K562 (cell line): ENCODE measurements around the gene GNRHR. TPM values are rescaled to one million over a fixed set of nuclear protein-coding genes. Genes with fewer than 3 reads are reported as not detected.
A peak's percentile ranks its signal among the peaks of the same experiment; 100 is the strongest.

Experiments used
- E2F4 ChIP-seq: sonication (generic); formaldehyde crosslinking; IDR thresholded peaks from 2 replicates; pipeline ENCODE4 v1.8.0; 2022; ENCODE audit warnings: mild to moderate bottlenecking, low read depth, missing genetic modification reagents
- EZH2 ChIP-seq: IDR thresholded peaks from 2 replicates; pipeline ENCODE4 v1.6.1; 2012; ENCODE audit warnings: low read depth, mild to moderate bottlenecking, inconsistent platforms, low read length, borderline replicate concordance
- IRF2 ChIP-seq: sonication (generic); formaldehyde crosslinking; IDR thresholded peaks from 2 replicates; pipeline ENCODE4 v1.8.1; 2022; ENCODE audit warnings: mild to moderate bottlenecking, missing genetic modification reagents
- JUN ChIP-seq, 2 experiments: sonication (generic) in 1 of 2; formaldehyde crosslinking in 1 of 2; IDR thresholded peaks; 2 replicates each; pipeline versions ENCODE4 v1.6.1 to v1.8.0; 2012 to 2022; ENCODE audit warnings: borderline replicate concordance in 2 of 2, mild to moderate bottlenecking in 2 of 2, improper control_type of control experiment in 1 of 2, low read depth in 1 of 2, low read length in 1 of 2, missing genetic modification reagents in 1 of 2
- MYNN ChIP-seq, 2 experiments: sonication (generic); formaldehyde crosslinking in 1 of 2; IDR thresholded peaks; 2 replicates each; pipeline versions ENCODE4 v1.5.0 to v1.6.1; 2016 to 2020; ENCODE audit warnings: antibody characterized with exemption in 1 of 2, missing genetic modification reagents in 1 of 2
- OTX1 ChIP-seq: fragments of 450-650 bp; formaldehyde crosslinking; IDR thresholded peaks from 2 replicates; pipeline ENCODE4 v1.4.0; 2022; ENCODE audit warnings: mild to moderate bottlenecking
- RAD51 ChIP-seq: fragments of 450-650 bp; IDR thresholded peaks from 2 replicates; pipeline ENCODE4 v1.7.1; 2016; ENCODE audit warnings: low read depth, mild to moderate bottlenecking, borderline replicate concordance
- RBM34 ChIP-seq: fragments of 200-400 bp; formaldehyde crosslinking; IDR thresholded peaks from 2 replicates; pipeline ENCODE4 v1.6.1; 2018; ENCODE audit warnings: low read length, borderline replicate concordance; ENCODE audit not compliant: insufficient read depth
- RFX7 ChIP-seq: fragments of 250-450 bp; sonication (Bioruptor Pico); IDR thresholded peaks from 2 replicates; pipeline ENCODE4 v1.5.1; 2021; ENCODE audit warnings: mild to moderate bottlenecking
- SREBF2 ChIP-seq: sonication (generic); formaldehyde crosslinking; IDR thresholded peaks from 2 replicates; pipeline ENCODE4 v1.4.0; 2020; ENCODE audit warnings: mild to moderate bottlenecking, missing genetic modification reagents
- STAT5A ChIP-seq: IDR thresholded peaks from 2 replicates; pipeline ENCODE4 v1.6.1; 2012; ENCODE audit warnings: low read length, inconsistent platforms, borderline replicate concordance
- TGIF2 ChIP-seq: sonication (generic); formaldehyde crosslinking; IDR thresholded peaks from 2 replicates; pipeline ENCODE4 v1.8.1; 2022; ENCODE audit warnings: mild to moderate bottlenecking, missing genetic modification reagents, moderate library complexity
- ZNF124 ChIP-seq: sonication (generic); formaldehyde crosslinking; IDR thresholded peaks from 2 replicates; pipeline ENCODE4 v1.8.1; 2022; ENCODE audit warnings: missing genetic modification reagents
- ZNF347 ChIP-seq: fragments of 450-650 bp; formaldehyde crosslinking; IDR thresholded peaks from 2 replicates; pipeline ENCODE4 v1.4.0; 2020; ENCODE audit warnings: low read depth, mild to moderate bottlenecking, moderate library complexity
- ZNF354B ChIP-seq: fragments of 250-450 bp; sonication (Bioruptor Pico); IDR thresholded peaks from 2 replicates; pipeline ENCODE4 v1.4.0; 2020
- ZNF395 ChIP-seq: fragments of 200-800 bp; sonication (Bioruptor generic); IDR thresholded peaks from 2 replicates; pipeline ENCODE4 v1.6.1; 2017; ENCODE audit warnings: missing genetic modification characterization, missing compliant biosample characterization
- ZNF707 ChIP-seq: fragments of 250-450 bp; sonication (Bioruptor Pico); conservative IDR thresholded peaks from 2 replicates; pipeline ENCODE4 v1.8.0; 2022; ENCODE audit warnings: inconsistent platforms, mild to moderate bottlenecking, moderate library complexity
- ZNF766 ChIP-seq: fragments of 200-800 bp; sonication (Bioruptor generic); conservative IDR thresholded peaks from 2 replicates; pipeline ENCODE4 v1.6.1; 2016; ENCODE audit warnings: missing genetic modification characterization, missing compliant biosample characterization
- polyA plus RNA-seq, 8 experiments: library from polyadenylated mRNA; depleted of rRNA in 4 of 8; stranded (reverse) in 5 of 8; unstranded in 3 of 8; fragments of >200 nt; fragmentation: Nextera tagmentation in 2 of 8; fragmentation: Illumina TruSeq in 1 of 8; extraction: Ambion mirVana in 2 of 8; extraction: Trizol in 1 of 8; gene quantifications; 2 replicates each; pipeline versions ENCODE4 v1.2.1 to v1.2.3, GENCODE V29; 2011 to 2014; ENCODE audit warnings: inconsistent platforms in 1 of 8, missing spikeins in 1 of 8
- total RNA-seq, 7 experiments: library from RNA; depleted of rRNA in 6 of 7; stranded (reverse); fragments of >200 nt in 6 of 7; fragmentation: Illumina TruSeq in 2 of 7; extraction: Trizol in 2 of 7; gene quantifications; 2 replicates each; pipeline versions ENCODE4 v1.2.1 to v1.2.3, GENCODE V29; 2011 to 2021; ENCODE audit warnings: low replicate concordance in 1 of 7
- TF ChIP-seq, protein P1 (sequence below): sonication (generic); formaldehyde crosslinking; IDR thresholded peaks from 2 replicates; pipeline ENCODE4 v1.8.1; 2023; ENCODE audit warnings: mild to moderate bottlenecking, missing genetic modification reagents
- TF ChIP-seq, protein P2 (sequence below): fragments of 450-650 bp; IDR thresholded peaks from one replicate; pipeline ENCODE4 v1.6.1; 2018; ENCODE audit warnings: mild to moderate bottlenecking, moderate library complexity; ENCODE audit not compliant: partially characterized antibody
- TF ChIP-seq, protein P3 (sequence below): fragments of 450-650 bp; IDR thresholded peaks from 2 replicates; pipeline ENCODE4 v1.6.1; 2016; ENCODE audit warnings: antibody characterized with exemption

Gene GNRHR
- total and polyA plus RNA-seq, 9 of the 15 experiments (the other 6 are each of a cell fraction or from before 2014, with no cell fraction given) = 0.06 to 0.13 TPM; not detected in 7

DNA sequence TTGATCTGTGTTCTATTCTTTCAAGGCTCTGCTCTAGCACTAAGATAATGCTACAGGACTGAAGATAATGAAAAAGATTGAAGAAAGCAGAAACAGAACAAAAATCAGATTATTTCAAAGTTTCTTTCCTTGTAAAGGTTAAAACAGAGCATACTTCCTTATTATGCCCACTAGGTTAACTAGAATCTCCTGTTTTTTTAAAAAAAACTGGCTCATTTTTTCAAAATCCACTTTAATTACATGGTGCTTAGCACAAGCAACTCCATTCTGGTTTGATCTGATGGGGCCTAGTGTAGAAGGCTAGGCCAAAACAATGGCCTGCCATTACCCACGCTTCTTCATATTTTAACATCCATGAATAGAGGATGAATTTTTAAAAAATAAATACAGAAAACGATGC lies 52.0 kb downstream of the GNRHR start (continued):
- TF ChIP-seq E2F4 (CRISPR knock-in tag) (no peak), ZNF354B (no peak), STAT5A (no peak), RBM34 (no peak), TGIF2 (no peak), EZH2 (no peak), OTX1 (no peak), ZNF124 (CRISPR knock-in tag) (no peak), RFX7 (CRISPR knock-in tag) (0 out of 2 replicates have a peak, but pooled peaks have one; percentile 28), ZNF707 (CRISPR knock-in tag) (no peak), RAD51 (no peak), SREBF2 (CRISPR knock-in tag) (no peak), MYNN (IDR thresholded peaks at IDR 0.05) (no peak), MYNN (CRISPR knock-in tag; IDR thresholded peaks at IDR 0.05) (no peak), IRF2 (CRISPR knock-in tag) (no peak), ZNF347 (CRISPR knock-in tag) (no peak), JUN (IDR thresholded peaks at IDR 0.05; ENCODE audit: borderline replicate concordance, low read depth, low read length) (no peak), JUN (CRISPR knock-in tag; IDR thresholded peaks at IDR 0.05; ENCODE audit: borderline replicate concordance) (no peak), ZNF766 (CRISPR knock-in tag) (0 out of 2 replicates have a peak, but pooled peaks have one; percentile 53), ZNF395 (CRISPR knock-in tag) (peak; percentile 75; the same call in 1 of the 2 replicates)
- TF ChIP-seq, protein P1, sequence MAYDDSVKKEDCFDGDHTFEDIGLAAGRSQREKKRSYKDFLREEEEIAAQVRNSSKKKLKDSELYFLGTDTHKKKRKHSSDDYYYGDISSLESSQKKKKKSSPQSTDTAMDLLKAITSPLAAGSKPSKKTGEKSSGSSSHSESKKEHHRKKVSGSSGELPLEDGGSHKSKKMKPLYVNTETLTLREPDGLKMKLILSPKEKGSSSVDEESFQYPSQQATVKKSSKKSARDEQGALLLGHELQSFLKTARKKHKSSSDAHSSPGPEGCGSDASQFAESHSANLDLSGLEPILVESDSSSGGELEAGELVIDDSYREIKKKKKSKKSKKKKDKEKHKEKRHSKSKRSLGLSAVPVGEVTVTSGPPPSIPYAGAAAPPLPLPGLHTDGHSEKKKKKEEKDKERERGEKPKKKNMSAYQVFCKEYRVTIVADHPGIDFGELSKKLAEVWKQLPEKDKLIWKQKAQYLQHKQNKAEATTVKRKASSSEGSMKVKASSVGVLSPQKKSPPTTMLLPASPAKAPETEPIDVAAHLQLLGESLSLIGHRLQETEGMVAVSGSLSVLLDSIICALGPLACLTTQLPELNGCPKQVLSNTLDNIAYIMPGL = no peak
- TF ChIP-seq, protein P2, sequence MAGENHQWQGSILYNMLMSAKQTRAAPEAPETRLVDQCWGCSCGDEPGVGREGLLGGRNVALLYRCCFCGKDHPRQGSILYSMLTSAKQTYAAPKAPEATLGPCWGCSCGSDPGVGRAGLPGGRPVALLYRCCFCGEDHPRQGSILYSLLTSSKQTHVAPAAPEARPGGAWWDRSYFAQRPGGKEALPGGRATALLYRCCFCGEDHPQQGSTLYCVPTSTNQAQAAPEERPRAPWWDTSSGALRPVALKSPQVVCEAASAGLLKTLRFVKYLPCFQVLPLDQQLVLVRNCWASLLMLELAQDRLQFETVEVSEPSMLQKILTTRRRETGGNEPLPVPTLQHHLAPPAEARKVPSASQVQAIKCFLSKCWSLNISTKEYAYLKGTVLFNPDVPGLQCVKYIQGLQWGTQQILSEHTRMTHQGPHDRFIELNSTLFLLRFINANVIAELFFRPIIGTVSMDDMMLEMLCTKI = no peak
- TF ChIP-seq, protein P3, sequence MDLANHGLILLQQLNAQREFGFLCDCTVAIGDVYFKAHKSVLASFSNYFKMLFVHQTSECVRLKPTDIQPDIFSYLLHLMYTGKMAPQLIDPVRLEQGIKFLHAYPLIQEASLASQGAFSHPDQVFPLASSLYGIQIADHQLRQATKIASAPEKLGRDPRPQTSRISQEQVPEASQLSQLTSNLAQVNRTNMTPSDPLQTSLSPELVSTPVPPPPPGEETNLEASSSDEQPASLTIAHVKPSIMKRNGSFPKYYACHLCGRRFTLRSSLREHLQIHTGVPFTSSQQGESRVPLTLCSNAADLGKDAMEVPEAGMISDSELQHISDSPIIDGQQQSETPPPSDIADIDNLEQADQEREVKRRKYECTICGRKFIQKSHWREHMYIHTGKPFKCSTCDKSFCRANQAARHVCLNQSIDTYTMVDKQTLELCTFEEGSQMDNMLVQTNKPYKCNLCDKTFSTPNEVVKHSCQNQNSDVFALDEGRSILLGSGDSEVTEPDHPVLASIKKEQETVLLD = no peak
